ENCODE results near the gene CMYA5.
"Not testable (repeated sequence)": the region's sequence is repeated elsewhere in the genome, so short reads cannot be mapped to it uniquely, and the experiment has no call there.

Gene CMYA5

DNA sequence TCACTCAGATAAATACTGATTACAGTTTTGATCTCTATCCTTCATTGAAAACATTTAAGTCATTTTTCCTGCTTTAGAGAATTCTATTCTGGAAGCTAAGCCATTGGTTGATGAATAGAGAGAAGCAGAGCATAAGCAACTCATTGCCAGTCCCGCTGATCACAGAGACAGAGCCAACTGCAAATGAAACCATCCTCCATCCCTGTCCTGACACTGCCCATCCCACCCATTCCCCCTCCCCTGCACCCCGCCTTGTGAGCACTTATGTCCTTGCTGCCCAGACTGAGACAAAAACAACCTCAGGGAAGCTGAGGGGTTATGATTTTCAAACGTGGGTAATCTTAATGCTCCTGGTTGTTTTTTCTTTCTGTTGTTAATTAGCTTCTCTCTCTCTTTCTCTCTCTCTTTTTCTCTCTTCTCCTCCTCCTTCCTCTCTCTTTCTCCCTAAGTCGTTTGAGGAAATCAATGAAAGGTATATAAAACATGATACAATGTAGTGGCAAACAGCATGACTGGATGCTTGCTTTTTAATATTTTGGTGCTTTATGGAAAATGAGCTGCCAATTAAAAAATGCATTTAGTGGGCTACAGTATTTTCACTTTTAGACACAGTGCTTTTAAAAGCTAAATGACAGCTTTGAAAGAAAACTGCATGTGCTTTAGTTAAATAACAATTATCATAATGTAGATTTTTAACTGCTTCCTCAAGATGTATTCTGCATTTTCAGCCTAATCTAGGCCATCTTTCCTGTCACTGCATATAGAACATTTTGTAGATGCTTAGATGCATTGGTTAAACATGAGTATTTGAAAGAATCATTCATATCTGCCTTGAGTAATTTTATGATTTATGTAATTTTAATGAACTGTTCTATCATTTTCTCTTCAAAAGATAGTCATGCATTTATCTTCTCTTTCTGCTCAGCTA, 57.3 kb downstream of the CMYA5 start:
- DNase-seq (ENCODE audit: low spot score): no peak

DNA sequence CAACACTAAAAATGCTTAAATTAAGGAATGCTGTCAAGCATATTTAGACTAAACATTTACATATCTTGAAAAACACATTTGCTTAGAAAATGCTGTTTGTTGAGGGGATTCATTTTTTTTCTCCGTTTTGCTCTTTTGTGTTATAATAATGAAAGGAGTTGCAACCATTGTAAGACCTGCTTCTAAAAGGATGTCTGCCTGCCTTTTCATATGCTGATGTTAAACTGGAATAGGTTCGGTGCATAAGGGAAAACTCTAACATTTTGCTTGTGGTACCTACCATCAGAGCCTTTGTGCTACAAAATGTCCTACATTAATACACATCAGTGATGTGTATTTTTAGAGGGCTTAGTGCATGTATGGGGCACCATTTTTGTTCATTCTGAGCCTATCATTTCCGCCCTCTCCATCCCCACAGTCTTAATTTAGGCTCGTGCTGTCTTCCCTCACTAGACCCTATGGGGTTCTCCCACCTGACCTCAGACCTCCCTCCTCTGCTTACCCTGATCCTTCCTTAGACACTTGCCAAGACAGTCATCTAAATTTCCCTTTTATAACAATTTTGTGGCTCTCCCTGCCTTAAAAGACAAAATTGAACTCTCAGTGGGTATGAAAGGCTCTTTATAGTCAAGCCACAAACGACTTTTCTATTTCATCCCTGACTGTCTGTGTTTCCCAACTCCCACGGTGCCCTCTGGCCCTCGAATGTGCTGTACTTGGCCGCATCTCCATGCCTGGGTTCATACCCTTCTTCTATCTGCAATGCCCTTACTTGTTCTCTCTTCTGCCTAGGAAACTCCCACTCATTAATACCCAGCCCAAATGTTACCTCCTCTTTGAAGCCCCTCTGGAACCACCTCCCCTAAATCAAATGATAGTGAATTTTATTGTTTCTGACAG, 61.2 kb downstream of the CMYA5 start:
- DNase-seq (ENCODE audit: low spot score): no peak

DNA sequence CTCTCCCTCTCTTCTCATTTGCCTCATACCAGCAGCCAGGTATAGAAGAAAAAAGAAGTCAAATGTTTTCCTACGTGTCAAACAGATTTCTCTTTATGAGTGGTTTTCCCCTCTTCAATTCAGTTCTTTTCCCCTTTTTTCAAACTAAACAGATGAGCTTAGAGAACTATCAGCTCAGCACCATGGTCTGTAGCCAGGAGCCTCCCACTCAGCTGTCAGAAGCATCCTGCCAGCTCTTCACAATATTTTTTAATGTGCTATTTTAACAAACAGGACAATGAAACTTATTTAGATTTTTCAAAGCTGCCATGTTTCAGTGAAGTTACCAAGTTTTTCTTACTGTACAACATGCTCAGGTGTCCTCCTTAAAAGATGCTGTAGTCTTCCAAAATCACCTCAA, 63.5 kb downstream of the CMYA5 start:
- DNase-seq (ENCODE audit: low spot score): no peak

DNA sequence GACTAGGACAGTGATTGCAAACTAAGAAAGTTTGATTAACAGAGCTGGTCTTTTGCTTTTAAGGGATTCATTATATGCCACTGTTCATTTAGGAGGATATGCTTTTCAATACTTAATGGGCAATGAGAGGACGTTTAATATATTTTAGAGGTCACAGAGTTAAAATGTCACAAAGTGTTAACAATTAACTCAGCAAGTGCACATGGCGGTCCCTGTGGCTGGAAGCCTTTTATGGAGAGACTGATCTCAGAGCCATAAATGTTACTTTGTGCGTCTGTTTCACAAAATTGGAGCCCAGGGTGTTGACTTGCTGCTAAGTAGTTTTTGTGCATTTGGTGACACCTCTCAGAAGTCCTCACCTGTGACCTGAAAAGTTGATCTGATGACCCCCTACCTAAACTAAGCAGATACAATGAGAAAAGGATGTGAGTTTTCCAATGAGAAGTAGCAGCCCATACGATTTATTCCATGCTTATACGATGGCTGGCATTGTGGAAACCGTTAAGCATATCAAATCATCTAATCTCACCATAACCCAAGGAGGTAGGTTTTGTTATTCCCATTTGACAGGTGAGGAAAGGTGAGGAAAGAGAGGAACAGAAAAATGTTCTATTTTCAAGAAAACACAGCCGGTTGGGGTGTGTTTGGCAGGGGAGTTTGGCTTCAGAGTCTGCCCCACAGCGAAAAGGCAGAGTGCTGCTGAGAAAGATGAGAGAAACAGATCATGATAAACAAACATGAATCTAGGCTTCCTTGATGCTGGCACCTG, 64.4 kb downstream of the CMYA5 start:
- no peak for DNase-seq (ENCODE audit: low spot score)

DNA sequence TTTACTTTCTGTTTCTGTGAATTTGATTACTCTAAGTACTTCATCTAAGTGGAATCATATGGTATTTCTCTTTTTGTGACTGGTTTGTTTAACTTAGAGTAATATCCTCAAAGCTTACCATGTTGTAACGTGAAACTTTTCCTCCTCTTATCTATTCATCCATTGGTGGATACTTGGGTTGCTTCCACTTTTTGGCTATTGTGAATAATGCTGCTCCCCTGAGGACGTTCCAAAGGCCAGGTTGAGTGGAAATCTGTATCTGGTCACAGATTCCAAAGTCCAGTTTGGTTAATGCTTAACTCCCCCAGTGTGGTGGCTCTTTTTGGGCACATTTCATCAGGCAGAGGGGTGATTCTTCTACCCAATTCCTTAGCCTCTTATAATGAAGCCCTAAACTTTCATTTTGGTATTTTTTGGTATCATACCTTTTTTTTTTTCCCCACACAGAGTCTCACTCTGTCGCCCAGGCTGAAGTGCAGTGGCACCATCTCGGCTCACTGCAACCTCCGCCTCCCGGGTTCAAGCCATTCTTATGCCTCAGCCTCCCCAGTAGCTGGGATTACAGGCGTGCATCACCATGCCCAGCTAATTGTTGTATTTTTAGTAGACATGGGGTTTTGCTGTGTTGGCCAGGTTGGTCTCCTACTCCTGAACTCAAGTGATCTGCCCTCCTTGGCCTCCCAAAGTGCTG, 65.4 kb downstream of the CMYA5 start:
- DNase-seq (ENCODE audit: low spot score): no peak

DNA sequence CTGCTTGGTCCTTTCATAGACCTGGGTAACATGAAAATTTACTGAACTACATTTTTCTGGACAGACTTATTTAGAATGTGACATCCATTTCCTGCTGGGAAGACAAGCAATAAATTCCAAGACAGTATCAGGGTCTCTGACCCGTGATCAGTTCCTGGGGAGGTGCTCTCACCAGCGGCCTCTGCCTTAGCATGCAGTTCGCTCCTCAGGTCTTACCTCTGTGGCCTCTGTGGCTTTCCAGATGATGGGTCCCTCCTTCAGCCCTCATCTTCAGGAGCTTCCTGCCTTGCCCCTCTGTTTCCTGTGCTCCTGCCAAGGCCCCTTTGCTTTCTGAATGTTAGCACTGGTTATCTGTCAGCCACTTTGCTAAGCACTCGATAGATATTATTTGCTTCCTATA, 66.4 kb downstream of the CMYA5 start:
- no peak for DNase-seq (ENCODE audit: low spot score)

DNA sequence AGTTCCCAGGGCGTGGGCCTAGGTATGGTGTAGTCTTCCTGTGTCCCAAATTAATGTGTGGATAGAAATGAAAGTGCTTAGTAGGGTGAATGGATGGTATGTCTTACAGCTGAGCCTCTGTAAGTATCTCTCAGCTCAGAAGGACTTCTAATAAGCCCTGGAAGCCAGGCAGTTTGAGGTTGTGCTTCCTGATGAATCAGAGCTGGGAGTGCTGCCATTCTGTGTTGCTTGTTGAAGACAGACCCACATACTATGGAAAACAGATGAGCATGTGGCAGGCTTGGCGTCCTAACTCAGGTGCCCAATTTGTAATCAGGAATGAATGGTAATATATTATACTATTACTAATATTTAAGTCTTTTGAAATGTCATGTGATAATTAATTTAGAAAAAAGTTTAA, 69.8 kb downstream of the CMYA5 start:
- no peak for DNase-seq (ENCODE audit: low spot score)

DNA sequence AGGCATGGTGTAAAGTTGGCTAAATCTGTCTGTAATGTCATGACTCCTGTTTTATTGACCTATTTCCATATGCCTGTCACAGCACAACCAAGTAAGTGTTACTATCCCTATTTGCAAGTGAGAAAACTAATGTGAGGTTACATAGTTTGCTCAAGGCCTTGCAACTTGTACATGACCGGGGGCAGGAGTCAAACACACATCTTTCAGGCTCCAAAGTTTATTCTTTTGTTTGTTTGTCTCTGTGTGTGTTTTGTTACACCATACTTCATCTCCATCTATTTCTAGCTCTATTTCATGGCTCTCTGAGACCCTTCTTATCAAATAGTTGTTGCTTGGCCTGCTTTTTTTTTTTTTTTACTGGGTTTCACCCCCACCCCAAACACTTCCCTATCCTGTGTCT, 70.2 kb downstream of the CMYA5 start:
- no peak for DNase-seq (ENCODE audit: low spot score)

DNA sequence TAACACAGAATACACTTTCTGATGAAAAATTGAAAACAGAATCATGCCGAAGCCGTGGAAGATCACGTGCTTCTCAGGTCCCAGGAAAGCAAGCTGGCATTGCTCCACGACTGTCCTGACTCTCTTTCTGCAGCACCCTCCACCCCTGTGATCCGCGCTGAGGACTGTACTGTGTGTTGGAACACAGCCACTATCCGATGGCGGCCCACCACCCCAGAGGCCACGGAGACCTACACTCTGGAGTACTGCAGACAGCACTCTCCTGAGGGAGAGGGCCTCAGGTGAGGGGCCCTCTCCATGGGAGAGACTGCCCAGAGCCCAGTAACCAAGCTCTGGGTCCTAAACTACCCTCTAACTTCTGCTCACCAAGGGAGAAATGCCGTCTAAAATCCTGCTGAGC, 73.3 kb downstream of the CMYA5 start:
- DNase-seq (ENCODE audit: low spot score): no peak

DNA sequence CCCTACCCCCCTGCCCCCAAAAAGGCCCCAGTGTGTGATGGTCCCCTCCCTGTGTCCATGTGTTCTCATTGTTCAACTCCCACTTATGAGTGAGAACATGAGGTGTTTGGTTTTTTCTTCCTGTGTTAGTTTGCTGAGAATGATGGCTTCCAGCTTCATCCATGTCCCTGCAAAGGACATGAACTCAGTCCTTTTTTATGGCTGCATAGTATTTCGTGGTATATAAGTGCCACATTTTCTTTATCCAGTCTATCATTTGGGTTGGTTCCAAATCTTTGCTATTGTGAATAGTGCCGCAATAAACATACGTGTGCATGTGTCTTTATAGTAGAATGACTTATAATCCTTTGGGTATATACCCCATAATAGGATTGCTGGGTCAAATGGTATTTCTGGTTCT, 74.5 kb downstream of the CMYA5 start:
- DNase-seq (ENCODE audit: low spot score): not testable (repeated sequence)

DNA sequence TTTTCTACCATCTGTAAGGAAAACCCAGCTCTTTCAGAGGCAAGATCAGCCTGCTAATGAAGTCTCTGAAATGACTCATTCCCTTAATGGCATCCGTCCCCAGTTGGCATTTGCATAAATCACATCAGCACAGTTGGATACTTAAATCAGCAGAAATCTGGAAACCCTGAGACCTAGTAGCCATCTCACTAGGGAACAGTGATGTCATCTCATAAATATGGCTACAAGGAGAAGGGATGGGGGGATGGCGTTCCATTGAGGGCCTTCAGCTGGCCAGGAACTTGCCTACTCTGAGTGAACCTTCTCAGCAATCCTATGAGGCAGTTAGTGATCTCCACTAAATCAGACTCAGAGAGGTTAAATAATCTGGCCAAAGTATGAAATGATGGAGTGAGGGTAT, 81.8 kb downstream of the CMYA5 start:
- DNase-seq (ENCODE audit: low spot score): no peak

DNA sequence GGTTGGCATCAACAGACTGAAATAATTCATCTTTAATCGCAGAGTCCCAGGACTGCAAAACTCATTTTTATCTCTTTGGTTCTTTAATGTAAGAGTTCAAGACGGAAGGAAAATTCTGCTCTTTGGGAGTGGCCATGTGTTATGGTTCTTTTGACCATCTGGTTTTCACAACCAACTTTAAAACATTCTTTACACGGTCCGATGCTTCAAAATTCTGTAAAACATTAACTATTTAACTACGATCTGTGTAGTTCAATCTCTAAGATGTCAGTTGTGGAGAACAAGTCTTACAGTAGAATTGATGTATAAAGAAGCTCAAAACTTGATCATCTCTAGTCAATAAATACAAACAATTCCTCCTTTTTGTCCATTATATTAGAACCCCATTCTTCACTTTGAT, 83.0 kb downstream of the CMYA5 start:
- no peak for DNase-seq (ENCODE audit: low spot score)

DNA sequence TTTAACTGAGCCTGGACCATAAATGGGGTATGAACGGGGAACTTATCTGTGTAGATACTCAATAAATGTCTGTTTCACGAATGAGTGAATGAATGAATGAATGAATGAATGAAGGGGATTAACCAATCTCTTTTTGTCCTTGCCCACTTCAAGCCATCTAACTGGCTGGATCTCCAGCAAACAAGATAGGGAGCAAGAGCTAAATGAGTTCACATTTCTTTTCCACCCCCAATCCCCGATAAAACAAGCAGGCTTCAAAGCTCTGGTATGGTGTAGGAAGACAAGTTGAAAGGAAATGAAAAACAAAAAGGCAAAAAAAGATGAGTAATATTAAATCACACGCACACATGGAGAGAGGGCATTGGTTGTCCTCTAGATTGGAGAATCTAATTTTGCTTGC, 84.0 kb downstream of the CMYA5 start:
- DNase-seq (ENCODE audit: low spot score): no peak

DNA sequence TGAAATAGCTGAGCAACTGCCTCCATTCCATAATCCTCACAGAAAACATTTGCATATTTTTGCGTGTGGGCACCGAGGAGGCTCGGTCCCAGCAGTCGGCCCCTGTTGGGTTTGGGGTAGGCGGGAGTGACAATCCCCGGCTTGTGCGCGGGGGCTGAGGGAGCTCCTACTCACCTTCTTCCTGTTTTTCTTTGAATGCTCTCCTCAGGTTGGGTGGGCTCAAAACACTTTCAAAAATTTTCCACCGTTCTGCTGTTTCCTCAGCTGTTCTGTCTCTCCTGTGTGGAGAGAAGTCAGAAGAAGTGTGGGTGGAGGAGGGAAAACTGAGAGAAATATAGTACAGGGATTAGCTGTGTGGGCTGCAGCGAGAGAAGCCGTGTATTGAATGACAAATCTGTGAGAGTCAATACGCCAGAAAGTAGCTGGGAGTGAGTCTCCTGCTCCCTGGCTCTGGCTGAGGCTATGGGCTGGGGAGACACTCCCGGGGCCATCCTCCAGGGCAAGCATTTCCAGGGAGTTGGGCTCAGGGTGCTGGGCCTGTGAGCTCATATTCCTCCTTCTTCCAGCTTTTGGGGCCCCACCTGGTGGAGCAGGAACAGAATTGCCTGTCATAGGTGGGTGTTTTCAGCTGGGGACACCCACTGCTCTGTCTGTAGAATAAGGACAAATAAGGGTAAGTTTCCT, 84.7 kb downstream of the CMYA5 start:
- no peak for DNase-seq (ENCODE audit: low spot score)

DNA sequence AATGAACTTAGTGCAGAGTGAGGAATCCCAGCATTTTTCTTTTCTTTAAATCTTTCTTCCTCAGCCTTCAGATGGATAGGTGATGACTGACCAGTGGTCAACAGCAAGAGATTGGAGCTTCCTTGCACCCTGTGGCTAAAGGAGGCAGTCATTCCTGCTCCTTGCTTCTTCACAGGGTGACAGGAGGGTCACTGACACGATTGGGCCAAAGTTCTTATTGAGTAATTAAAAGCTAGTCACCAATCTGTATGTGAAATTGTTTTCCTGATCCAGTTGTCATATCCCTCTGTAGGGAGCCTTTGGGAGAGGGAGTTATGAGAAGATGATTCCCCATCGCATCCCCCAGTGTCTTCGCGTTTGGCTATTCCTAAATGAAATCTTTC, 85.2 kb downstream of the CMYA5 start:
- no peak for DNase-seq (ENCODE audit: low spot score)

DNA sequence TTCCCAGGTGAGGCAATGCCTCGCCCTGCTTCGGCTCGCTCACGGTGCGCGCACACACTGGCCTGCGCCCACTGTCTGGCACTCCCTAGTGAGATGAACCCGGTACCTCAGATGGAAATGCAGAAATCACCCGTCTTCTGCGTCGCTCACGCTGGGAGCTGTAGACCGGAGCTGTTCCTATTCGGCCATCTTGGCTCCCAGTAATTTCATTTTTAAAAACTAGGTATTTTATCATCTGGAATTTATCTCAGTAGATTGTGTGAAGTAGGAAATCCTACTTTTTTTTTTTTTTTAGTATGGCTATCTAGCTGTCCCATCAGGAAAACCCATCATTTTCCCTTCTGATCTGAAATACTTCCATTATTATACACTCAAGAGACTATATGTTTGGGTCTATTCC, 95.1 kb downstream of the CMYA5 start:
- not testable (repeated sequence) for DNase-seq (ENCODE audit: low spot score)

DNA sequence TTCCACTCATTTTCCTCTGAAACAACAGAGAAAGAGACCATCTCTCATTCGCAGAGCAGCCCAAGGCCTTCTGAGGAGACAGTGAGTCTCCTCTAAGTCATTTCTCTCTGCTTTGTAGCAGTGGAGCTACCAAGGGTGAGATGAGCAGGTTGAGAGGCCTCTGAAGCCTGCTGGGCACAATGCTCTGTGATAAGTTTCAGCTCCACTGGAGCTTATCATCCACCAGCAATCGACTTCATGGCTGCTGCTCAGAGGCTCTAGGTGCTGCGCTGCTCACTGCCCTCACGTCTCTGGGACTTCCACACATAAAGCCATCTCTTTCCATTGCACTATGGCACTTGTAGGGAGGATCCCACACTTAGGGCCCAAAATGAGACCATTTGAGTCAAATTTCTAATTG, 96.3 kb downstream of the CMYA5 start:
- no peak for DNase-seq (ENCODE audit: low spot score)

DNA sequence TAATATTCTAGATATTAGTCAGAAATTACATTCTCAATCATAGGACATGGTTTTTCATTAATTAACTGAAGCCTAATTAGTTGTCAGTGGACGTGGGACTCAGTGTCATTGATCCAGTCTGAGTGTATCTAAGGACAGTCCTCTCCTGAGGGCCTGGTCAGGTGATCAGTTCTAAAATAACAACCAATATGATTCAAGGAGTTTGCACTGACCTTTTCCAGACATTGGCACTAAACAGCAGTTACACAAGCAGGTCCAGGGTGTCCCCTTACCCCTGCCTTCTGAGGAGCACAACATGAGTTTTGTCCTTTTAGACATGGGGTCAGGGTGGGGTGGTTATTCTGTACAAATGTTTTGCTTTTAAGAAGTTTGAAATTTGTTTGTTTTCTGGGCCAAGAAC, 97.8 kb downstream of the CMYA5 start:
- no peak for DNase-seq (ENCODE audit: low spot score)

DNA sequence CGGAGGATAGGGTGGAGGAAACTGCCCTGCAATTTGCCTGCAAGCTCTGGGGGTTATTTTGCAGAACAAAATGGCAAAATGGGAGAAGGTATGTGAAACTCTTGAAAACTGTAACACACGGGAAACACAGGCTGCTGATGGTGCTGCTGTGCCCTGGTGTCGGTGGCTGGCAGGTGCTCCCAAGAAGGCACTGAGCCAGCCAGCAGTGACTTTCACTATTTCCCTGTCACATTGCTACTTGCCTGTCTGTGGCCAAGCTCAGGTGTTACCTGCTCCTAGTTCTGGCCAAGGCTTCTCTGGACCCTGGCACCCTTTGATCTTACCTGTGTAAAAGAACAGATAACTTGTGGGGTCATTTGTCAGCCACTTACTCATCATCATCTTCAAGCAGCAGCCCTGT, 102.2 kb downstream of the CMYA5 start:
- DNase-seq (ENCODE audit: low spot score): no peak

DNA sequence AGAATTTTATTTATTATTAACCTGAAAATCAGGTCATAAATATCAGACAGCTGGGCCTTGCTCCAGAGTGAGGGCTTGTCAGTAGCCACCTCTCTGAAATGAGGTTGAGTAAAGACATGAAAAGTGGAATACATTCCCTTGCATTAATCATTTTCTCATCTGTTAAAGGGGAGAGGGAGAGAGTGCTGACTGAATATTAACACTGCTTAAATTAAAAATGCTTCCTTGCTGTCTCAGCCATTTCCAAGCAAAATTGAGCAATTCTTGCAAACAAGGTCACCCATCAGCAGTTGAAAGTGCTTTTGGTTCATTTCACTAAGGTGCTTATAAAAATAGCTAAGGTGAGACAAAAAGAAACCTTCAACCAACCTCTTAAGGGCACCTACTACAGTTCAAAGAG, 102.8 kb downstream of the CMYA5 start:
- DNase-seq (ENCODE audit: low spot score): no peak

DNA sequence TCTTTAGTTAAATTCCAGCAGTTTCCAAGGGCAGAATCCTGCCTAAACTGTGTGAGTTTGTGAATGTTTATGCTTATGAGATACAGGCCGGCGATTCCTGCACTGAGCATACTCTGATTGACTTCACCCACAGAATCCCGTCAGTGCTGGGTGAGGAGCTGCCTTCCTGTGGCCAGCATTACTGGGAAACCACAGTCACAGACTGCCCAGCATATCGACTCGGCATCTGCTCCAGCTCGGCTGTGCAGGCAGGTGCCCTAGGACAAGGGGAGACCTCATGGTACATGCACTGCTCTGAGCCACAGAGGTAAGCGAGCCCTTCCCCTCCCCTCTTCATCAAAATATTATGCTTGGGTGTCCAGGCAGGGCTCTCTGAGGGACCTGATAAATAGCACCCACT, 103.7 kb downstream of the CMYA5 start:
- no peak for DNase-seq (ENCODE audit: low spot score)

Data from germinal center (tissue), 1 donor.